Breast epithelium (tissue), 4 donors: ENCODE measurements around the gene NPHP4. TPM values are rescaled to one million over a fixed set of nuclear protein-coding genes. Genes with fewer than 3 reads are reported as not detected.

Source experiments
- DNase-seq, 2 donors: peaks; one replicate each; pipeline ENCODE4 v3.0.0-alpha.2; 2019; ENCODE audit warnings: low spot score in 2 of 2
- H3K27ac ChIP-seq, 2 donors: fragments of 200-600 bp; sonication (generic) in 1 of 2; one replicate each; pipeline ENCODE4 v1.5.1; 2016 to 2019; ENCODE audit warnings: mild to moderate bottlenecking in 1 of 2
- H3K27me3 ChIP-seq, 2 donors: fragments of 200-600 bp; sonication (generic) in 1 of 2; one replicate each; pipeline versions ENCODE4 v1.5.1 to v1.6.0; 2017 to 2019; ENCODE audit warnings: control low read depth in 1 of 2, mild to moderate bottlenecking in 1 of 2
- H3K36me3 ChIP-seq: fragments of 200-600 bp; one replicate; pipeline ENCODE4 v1.5.1; 2019
- H3K4me1 ChIP-seq, 2 donors: fragments of 200-600 bp; sonication (generic); one replicate each; pipeline ENCODE4 v1.5.1; 2016 to 2019; ENCODE audit warnings: control low read depth in 1 of 2
- H3K4me3 ChIP-seq, 3 donors: fragments of 200-600 bp; sonication (generic); 1 replicate in 2 of 3; 2 replicates in 1 of 3; pipeline ENCODE4 v1.5.1; 2016 to 2019; ENCODE audit warnings: mild to moderate bottlenecking in 3 of 3, moderate library complexity in 2 of 3
- H3K9me3 ChIP-seq, 2 donors: fragments of 200-600 bp; sonication (generic) in 1 of 2; one replicate each; pipeline ENCODE4 v1.5.1; 2016 to 2019; ENCODE audit warnings: control low read depth in 1 of 2
- CTCF ChIP-seq, 3 donors: fragments of 450-650 bp; IDR thresholded peaks; one replicate each; pipeline ENCODE4 v1.5.1; 2016 to 2017; ENCODE audit warnings: antibody characterized with exemption in 3 of 3, mild to moderate bottlenecking in 3 of 3, moderate library complexity in 3 of 3
- POLR2A ChIP-seq: fragments of 450-650 bp; IDR thresholded peaks from one replicate; pipeline ENCODE4 v1.6.1; 2016; ENCODE audit warnings: antibody characterized with exemption, mild to moderate bottlenecking, moderate library complexity
- POLR2AphosphoS5 ChIP-seq, 3 donors: sonication (generic); formaldehyde crosslinking; IDR thresholded peaks; one replicate each; pipeline ENCODE4 v1.6.1; 2017; ENCODE audit warnings: antibody characterized with exemption in 3 of 3
- intact Hi-C: fragments of 100-400 bp; cut with DNase I; formaldehyde crosslinking; loops from one replicate; pipeline ENCODE4 v1.15.1; 2023; ENCODE audit warnings: low total_unique reads
- total RNA-seq, 3 donors: library from RNA; depleted of rRNA; stranded (reverse); fragments of >200 nt; gene quantifications; one replicate each; pipeline ENCODE4 v1.1.0, GENCODE V29; 2016

NPHP4 gene
- total RNA-seq, 3 donors from 2014 or later, result 7.0 to 18.7 (median 18.1) TPM

GRCh38 chr1:6038603-6039002 is 46.4 kb upstream of the NPHP4 start:
- no peak overlapping the region for H3K27ac ChIP-seq
- H3K9me3 ChIP-seq, result no peaks in the 10 kb centered on the region
- TF ChIP-seq POLR2AphosphoS5 (IDR thresholded peaks at IDR 0.05) (no peak), POLR2A (no peak), CTCF (IDR thresholded peaks at IDR 0.05) (no peak)
- H3K4me3 ChIP-seq, result no peak overlapping the region
- intact Hi-C loops, result no loop called here
- no peak for DNase-seq
- H3K36me3 ChIP-seq, result no peaks in the 10 kb centered on the region
- no peaks in the 10 kb centered on the region for H3K4me1 ChIP-seq
- H3K27me3 ChIP-seq, result no peaks in the 10 kb centered on the region

GRCh38 chr1:6037338-6037762 is 45.1 kb upstream of the NPHP4 start:
- no peaks in the 10 kb centered on the region for H3K9me3 ChIP-seq
- H3K27ac ChIP-seq, result no peak overlapping the region
- no peaks in the 10 kb centered on the region for H3K27me3 ChIP-seq
- intact Hi-C loops, result no loop called here
- H3K4me1 ChIP-seq, result no peaks in the 10 kb centered on the region
- no peaks in the 10 kb centered on the region for H3K36me3 ChIP-seq
- DNase-seq, result no peak
- no peak overlapping the region for H3K4me3 ChIP-seq
- TF ChIP-seq CTCF (IDR thresholded peaks at IDR 0.05), result no peak
- TF ChIP-seq POLR2A, result no peak
- no peak for TF ChIP-seq POLR2AphosphoS5 (IDR thresholded peaks at IDR 0.05)

- no peak overlapping the region for H3K4me3 ChIP-seq
- H3K4me1 ChIP-seq, result no peaks in the 10 kb centered on the region
- no peak for DNase-seq
- no peaks in the 10 kb centered on the region for H3K36me3 ChIP-seq
- H3K27ac ChIP-seq, result no peak overlapping the region
- no peak for TF ChIP-seq POLR2AphosphoS5 (IDR thresholded peaks at IDR 0.05)
- no peak for TF ChIP-seq POLR2A
- TF ChIP-seq CTCF (IDR thresholded peaks at IDR 0.05), result no peak
- H3K27me3 ChIP-seq, result no peaks in the 10 kb centered on the region
- no peaks in the 10 kb centered on the region for H3K9me3 ChIP-seq
- intact Hi-C loops, result no loop called here
These were observed 43.5 kb upstream of the NPHP4 start for GRCh38 chr1:6035719-6036118.

- H3K4me3 ChIP-seq, result no peak overlapping the region
- H3K36me3 ChIP-seq, result no peaks in the 10 kb centered on the region
- no peak overlapping the region for H3K27ac ChIP-seq
- H3K27me3 ChIP-seq, result no peaks in the 10 kb centered on the region
- H3K9me3 ChIP-seq, result no peaks in the 10 kb centered on the region
- TF ChIP-seq POLR2AphosphoS5 (IDR thresholded peaks at IDR 0.05) (no peak), POLR2A (no peak), CTCF (IDR thresholded peaks at IDR 0.05) (no peak)
- intact Hi-C loops, result no loop called here
- no peaks in the 10 kb centered on the region for H3K4me1 ChIP-seq
- DNase-seq, result no peak
These were observed 43.1 kb upstream of the NPHP4 start for GRCh38 chr1:6035303-6035702.

GRCh38 chr1:6034750-6035096 is 42.5 kb upstream of the NPHP4 start:
- no peak for DNase-seq
- H3K9me3 ChIP-seq, result no peaks in the 10 kb centered on the region
- H3K27me3 ChIP-seq, result no peaks in the 10 kb centered on the region
- H3K4me1 ChIP-seq, result no peaks in the 10 kb centered on the region
- H3K27ac ChIP-seq, result no peak overlapping the region
- no peaks in the 10 kb centered on the region for H3K36me3 ChIP-seq
- no peak for TF ChIP-seq POLR2A
- no peak for TF ChIP-seq CTCF (IDR thresholded peaks at IDR 0.05)
- TF ChIP-seq POLR2AphosphoS5 (IDR thresholded peaks at IDR 0.05), result no peak
- intact Hi-C loops, result no loop called here
- H3K4me3 ChIP-seq, result no peak overlapping the region
